ENCODE measurements around the gene ACE.

GRCh38 chr17:63496177-63496576 lies 19.3 kb downstream of the ACE start:
- no peak for TF ChIP-seq CTCF (IDR thresholded peaks at IDR 0.05)
- no peak for TF ChIP-seq EZH2 (IDR thresholded peaks at IDR 0.05)

All from neural progenitor cell (in vitro differentiated cells).